Measurements from ENCODE around the gene FBXL16.

The FBXL16 gene

GRCh38 chr16:721765-722540 lies 16.4 kb upstream of the FBXL16 start:
- H3K4me3 Mint-ChIP-seq, result peak overlapping the region; percentile 50 to 94
- no peak for DNase-seq
- H3K27me3 Mint-ChIP-seq, result no peaks in the 10 kb centered on the region
- no peak for ATAC-seq (replicated peaks)
- H3K36me3 Mint-ChIP-seq, result peaks cover 0 to 6% of the 10 kb centered on the region in 2 donors
- peaks cover 20 to 56% of the 10 kb centered on the region in 2 donors for H3K4me1 Mint-ChIP-seq
- peak overlapping the region; percentile 47 for H3K27ac Mint-ChIP-seq
- no peaks in the 10 kb centered on the region for H3K9me3 Mint-ChIP-seq

GRCh38 chr16:720990-721764 lies 15.6 kb upstream of the FBXL16 start, which contains the start of gene ANTKMT:
Gene ANTKMT, plus strand, starts transcription at chr16:721146. Its CDS starts 129 bp downstream, at chr16:721275.
- Mint-ChIP-seq H3K9me3 (no peaks in the 10 kb centered on the region), H3K27ac (peak within 1 kb of the TSS; percentile 92), H3K36me3 (peaks cover 0 to 6% of the 10 kb centered on the region in 2 donors), H3K4me1 (peaks cover 23 to 56% of the 10 kb centered on the region in 2 donors), H3K27me3 (peaks cover 4 to 6% of the 10 kb centered on the region in 2 donors), H3K4me3 (peak within 1 kb of the TSS; percentile 87 to 94)
- ATAC-seq (replicated peaks), result peak; percentile 82 to 86
- peak; percentile 86 for DNase-seq

- peaks cover 23 to 52% of the 10 kb centered on the region in 2 donors for H3K4me1 Mint-ChIP-seq
- H3K27me3 Mint-ChIP-seq, result peaks cover 5 to 9% of the 10 kb centered on the region in 2 donors
- H3K27ac Mint-ChIP-seq, result peak overlapping the region; percentile 92
- peak overlapping the region; percentile 87 to 94 for H3K4me3 Mint-ChIP-seq
- DNase-seq (peak; percentile 50), ATAC-seq (replicated peaks) (peak; percentile 50 to 55)
- no peaks in the 10 kb centered on the region for H3K9me3 Mint-ChIP-seq
- H3K36me3 Mint-ChIP-seq, result peaks cover 0 to 6% of the 10 kb centered on the region in 2 donors
Observed at GRCh38 chr16:720447-720989, 14.9 kb upstream of the FBXL16 start.

GRCh38 chr16:719815-720446 lies 14.3 kb upstream of the FBXL16 start:
- Mint-ChIP-seq H3K36me3 (peaks cover 0 to 6% of the 10 kb centered on the region in 2 donors), H3K4me1 (peaks cover 23 to 50% of the 10 kb centered on the region in 2 donors), H3K27ac (peak overlapping the region; percentile 92), H3K9me3 (no peaks in the 10 kb centered on the region), H3K27me3 (peaks cover 5 to 9% of the 10 kb centered on the region in 2 donors), H3K4me3 (peak overlapping the region; percentile 87 to 94)
- DNase-seq (no peak), ATAC-seq (replicated peaks) (peak in 1 of 2 donors; percentile 0)

GRCh38 chr16:718922-719321 lies 13.3 kb upstream of the FBXL16 start:
- no peaks in the 10 kb centered on the region for H3K9me3 Mint-ChIP-seq
- H3K36me3 Mint-ChIP-seq, result peaks cover 0 to 6% of the 10 kb centered on the region in 2 donors
- H3K4me3 Mint-ChIP-seq, result peak overlapping the region; percentile 60 to 94
- peaks cover 8 to 17% of the 10 kb centered on the region in 2 donors for H3K27me3 Mint-ChIP-seq
- H3K4me1 Mint-ChIP-seq, result peaks cover 23 to 56% of the 10 kb centered on the region in 2 donors
- DNase-seq (no peak), ATAC-seq (replicated peaks) (no peak)
- no peak overlapping the region for H3K27ac Mint-ChIP-seq

GRCh38 chr16:718389-718788 lies 12.8 kb upstream of the FBXL16 start:
- no peak overlapping the region for H3K4me3 Mint-ChIP-seq
- peaks cover 9 to 18% of the 10 kb centered on the region in 2 donors for H3K27me3 Mint-ChIP-seq
- DNase-seq (no peak), ATAC-seq (replicated peaks) (no peak)
- peaks cover 0 to 6% of the 10 kb centered on the region in 2 donors for H3K36me3 Mint-ChIP-seq
- H3K27ac Mint-ChIP-seq, result no peak overlapping the region
- peaks cover 20 to 50% of the 10 kb centered on the region in 2 donors for H3K4me1 Mint-ChIP-seq
- no peaks in the 10 kb centered on the region for H3K9me3 Mint-ChIP-seq

- Mint-ChIP-seq H3K36me3 (peaks cover 0 to 1% of the 10 kb centered on the region in 2 donors), H3K4me1 (peaks cover 15 to 45% of the 10 kb centered on the region in 2 donors), H3K9me3 (no peaks in the 10 kb centered on the region), H3K4me3 (no peak overlapping the region), H3K27me3 (peaks cover 12 to 22% of the 10 kb centered on the region in 2 donors), H3K27ac (no peak overlapping the region)
- DNase-seq, result no peak
- ATAC-seq (replicated peaks), result no peak
Observed at GRCh38 chr16:717450-718245, 12.0 kb upstream of the FBXL16 start.

- ATAC-seq (replicated peaks) (no peak), DNase-seq (no peak)
- Mint-ChIP-seq H3K27me3 (peaks cover 14 to 24% of the 10 kb centered on the region in 2 donors), H3K36me3 (no peaks in the 10 kb centered on the region), H3K9me3 (no peaks in the 10 kb centered on the region), H3K27ac (no peak overlapping the region), H3K4me3 (no peak overlapping the region), H3K4me1 (peaks cover 15 to 37% of the 10 kb centered on the region in 2 donors)
Observed at GRCh38 chr16:716768-717325, 11.2 kb upstream of the FBXL16 start.

- no peak for DNase-seq
- Mint-ChIP-seq H3K4me3 (peak overlapping the region; percentile 59 to 72), H3K4me1 (peaks cover 15 to 35% of the 10 kb centered on the region in 2 donors), H3K27ac (peak overlapping the region; percentile 66), H3K36me3 (no peaks in the 10 kb centered on the region), H3K9me3 (no peaks in the 10 kb centered on the region), H3K27me3 (peaks cover 14 to 30% of the 10 kb centered on the region in 2 donors)
- no peak for ATAC-seq (replicated peaks)
Observed at GRCh38 chr16:716200-716568, 10.6 kb upstream of the FBXL16 start.

- ATAC-seq (replicated peaks) (peak; percentile 7 to 12), DNase-seq (no peak)
- no peaks in the 10 kb centered on the region for H3K9me3 Mint-ChIP-seq
- H3K27me3 Mint-ChIP-seq, result peaks cover 15 to 36% of the 10 kb centered on the region in 2 donors
- H3K36me3 Mint-ChIP-seq, result no peaks in the 10 kb centered on the region
- H3K4me1 Mint-ChIP-seq, result peaks cover 15 to 35% of the 10 kb centered on the region in 2 donors
- peak overlapping the region; percentile 59 to 72 for H3K4me3 Mint-ChIP-seq
- peak overlapping the region; percentile 37 for H3K27ac Mint-ChIP-seq
Observed at GRCh38 chr16:715477-716199, 10.0 kb upstream of the FBXL16 start.

- ATAC-seq (replicated peaks) (peak; percentile 83 to 88), DNase-seq (peak; percentile 74)
- Mint-ChIP-seq H3K27me3 (peaks cover 22 to 42% of the 10 kb centered on the region in 2 donors), H3K36me3 (no peaks in the 10 kb centered on the region), H3K27ac (peak within 1 kb of the TSS; percentile 37), H3K9me3 (no peaks in the 10 kb centered on the region), H3K4me1 (peaks cover 9 to 27% of the 10 kb centered on the region in 2 donors), H3K4me3 (peak within 1 kb of the TSS; percentile 59 to 72)
Observed at GRCh38 chr16:714558-715476, 9.2 kb upstream of the FBXL16 start, which contains the start of gene METRN. Gene METRN, plus strand, starts transcription at chr16:715118. Its CDS starts 172 bp downstream, at chr16:715290.

GRCh38 chr16:714079-714478 lies 8.5 kb upstream of the FBXL16 start:
- H3K27ac Mint-ChIP-seq, result no peak overlapping the region
- no peak overlapping the region for H3K4me3 Mint-ChIP-seq

More at GRCh38 chr16:714079-714478, 8.5 kb upstream of the FBXL16 start:
- Mint-ChIP-seq H3K27me3 (peaks cover 29 to 50% of the 10 kb centered on the region in 2 donors), H3K4me1 (peaks cover 7 to 19% of the 10 kb centered on the region in 2 donors), H3K36me3 (no peaks in the 10 kb centered on the region), H3K9me3 (no peaks in the 10 kb centered on the region)
- DNase-seq (no peak), ATAC-seq (replicated peaks) (no peak)
